Measurements from ENCODE around the gene TENT4B.
A peak's percentile ranks its signal among the peaks of the same experiment; 100 is the strongest.

The TENT4B gene

DNA sequence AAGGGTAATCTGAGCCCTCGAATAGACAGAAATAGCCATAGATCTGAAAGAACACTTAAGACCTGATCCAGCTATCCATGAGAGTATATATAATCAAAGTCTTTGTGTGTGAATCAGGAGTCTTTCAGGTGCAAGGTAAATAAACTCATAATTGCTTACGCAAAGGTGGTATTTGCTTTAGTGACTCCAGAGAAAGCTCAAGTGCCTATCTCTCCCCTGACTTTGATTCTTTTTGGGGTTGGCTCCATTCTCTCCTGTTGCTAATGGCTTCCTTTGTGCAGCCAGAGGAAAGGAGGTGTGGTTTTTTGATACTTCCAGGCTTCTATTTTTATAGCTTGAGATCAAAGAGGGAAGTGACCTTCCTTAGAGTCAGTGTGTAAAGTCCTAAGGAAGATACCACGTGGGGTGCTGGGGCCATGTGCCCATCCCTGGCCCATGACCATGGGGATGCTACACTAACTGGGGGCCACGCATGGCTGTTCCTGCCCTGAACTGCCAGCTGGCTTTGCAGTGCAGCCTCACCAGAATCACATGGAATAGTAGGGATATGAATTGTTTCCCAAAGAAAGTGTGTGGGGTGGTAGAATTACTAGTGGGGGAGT is 45.8 kb downstream of the TENT4B start:
- DNase-seq, result no peak

- no peak for DNase-seq
Measured at GRCh38 chr16:50201787-50202186, 48.7 kb downstream of the TENT4B start.

GRCh38 chr16:50202926-50203624 is 50.0 kb downstream of the TENT4B start:
- DNase-seq, result peak; percentile 97

GRCh38 chr16:50203681-50204080 is 50.6 kb downstream of the TENT4B start:
- DNase-seq, result no peak

- no peak for DNase-seq
Measured at GRCh38 chr16:50204453-50205108, 51.5 kb downstream of the TENT4B start.

DNA sequence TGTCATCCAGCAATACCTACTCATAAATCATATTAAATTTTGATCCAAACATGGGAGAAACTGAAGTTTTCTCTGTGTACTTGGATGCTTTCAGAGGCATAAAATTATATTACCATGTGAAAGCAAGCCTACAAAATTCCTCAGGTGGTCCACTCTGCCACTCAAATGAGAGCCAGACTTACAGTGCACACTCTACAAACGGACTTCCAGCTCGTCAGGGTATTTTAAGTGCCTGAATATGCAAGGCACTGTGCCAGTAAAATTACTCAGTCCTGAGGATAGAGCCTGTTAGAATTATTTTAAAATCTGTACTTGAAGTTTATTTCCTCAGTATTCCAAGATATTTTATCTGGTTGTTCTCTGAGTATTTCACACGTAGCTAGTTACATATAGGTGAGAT is 54.5 kb downstream of the TENT4B start:
- peak; percentile 68 for DNase-seq

DNA sequence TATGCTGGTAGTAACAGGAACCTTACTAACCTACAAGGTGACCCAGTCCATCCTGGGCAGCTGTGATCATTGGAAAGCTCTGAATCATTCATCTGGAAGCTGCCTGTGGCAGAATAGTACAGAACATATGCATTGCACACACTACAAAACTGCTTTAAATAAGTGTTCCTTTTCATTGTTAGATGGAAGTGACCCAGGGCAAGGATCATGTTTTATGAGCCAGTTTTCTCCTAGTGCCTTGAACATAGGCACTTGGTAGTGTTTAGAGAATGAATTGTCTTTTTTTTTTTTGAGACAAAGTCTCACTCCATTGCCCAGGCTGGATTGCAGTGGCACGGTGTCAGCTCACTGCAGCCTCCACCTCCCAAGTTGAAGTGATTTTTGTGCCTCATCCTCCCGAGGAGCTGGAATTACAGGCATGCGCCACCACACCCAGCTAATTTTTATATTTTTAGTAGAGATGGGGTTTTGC is 55.4 kb downstream of the TENT4B start:
- DNase-seq, result peak; percentile 44

DNA sequence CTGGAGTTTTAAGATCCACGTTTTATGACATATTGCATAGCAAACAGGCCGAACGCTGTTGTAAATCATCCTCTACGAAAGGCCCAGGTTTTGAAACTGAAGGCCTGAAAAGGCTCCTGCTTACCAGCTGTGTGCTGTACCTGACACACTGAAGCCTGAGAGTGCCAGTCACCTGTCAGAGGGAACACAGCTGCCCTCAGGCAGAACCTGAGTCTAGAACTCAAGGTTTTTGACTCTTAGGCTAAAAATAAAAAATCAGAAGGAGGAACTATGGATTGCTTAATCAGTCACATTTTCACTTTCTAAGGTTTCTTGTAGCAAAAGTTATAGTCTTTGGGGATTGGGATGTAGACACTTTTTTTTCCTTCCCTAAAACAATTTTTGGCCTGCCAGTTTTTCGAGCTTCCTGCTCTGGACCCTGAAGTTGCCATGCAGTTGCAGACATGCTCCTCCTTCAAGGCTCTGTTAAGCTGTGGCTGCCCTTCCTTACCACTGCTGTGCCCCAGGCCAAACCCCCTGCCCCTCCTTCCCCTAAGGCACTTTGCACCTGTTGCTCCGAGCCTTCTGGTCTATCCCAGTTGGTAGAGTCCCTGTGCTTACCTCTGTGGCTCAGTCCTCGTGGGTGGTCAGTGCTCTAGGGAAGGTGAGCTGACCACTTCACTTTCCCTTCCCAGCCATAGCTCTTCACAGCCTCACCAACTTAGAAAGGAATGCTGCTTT is 56.6 kb downstream of the TENT4B start:
- DNase-seq, result no peak

DNA sequence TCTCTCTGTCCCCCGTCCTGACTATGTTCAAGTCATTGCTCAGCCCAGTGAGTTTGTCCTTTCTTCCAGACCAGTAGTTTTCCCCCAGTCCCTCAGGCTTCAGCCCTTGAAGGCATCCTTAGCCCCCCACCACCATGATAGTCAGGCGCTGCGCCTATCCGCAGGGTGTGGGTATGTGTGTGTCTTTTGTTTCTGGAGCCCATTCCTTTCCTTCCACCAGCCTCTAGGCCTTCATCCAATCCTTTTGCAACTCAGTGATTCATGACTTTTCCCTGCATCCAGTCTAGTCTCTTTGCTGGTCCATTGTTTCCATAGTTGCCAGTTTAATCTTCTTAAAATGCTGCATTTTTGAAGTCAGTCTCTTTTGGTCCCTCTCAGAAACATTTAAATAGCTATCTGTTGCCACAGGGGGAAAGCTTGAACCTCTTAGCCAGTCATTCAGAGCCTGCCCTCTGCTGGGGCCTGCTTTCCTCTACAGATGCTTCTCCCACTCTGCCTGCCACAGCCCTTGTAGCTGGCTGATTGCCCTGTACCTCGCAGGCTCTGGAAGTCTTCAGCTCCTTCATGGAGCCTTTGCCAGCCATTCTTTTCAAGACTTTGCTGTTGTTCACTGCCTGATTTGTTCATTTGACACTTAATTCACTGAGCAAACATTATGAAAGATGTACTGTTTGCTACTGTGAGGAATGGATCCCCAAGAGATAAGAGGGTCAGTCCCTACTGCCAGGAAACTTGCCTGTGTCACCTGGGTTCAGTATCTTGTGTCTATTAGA is 57.3 kb downstream of the TENT4B start:
- DNase-seq, result peak; percentile 86

DNA sequence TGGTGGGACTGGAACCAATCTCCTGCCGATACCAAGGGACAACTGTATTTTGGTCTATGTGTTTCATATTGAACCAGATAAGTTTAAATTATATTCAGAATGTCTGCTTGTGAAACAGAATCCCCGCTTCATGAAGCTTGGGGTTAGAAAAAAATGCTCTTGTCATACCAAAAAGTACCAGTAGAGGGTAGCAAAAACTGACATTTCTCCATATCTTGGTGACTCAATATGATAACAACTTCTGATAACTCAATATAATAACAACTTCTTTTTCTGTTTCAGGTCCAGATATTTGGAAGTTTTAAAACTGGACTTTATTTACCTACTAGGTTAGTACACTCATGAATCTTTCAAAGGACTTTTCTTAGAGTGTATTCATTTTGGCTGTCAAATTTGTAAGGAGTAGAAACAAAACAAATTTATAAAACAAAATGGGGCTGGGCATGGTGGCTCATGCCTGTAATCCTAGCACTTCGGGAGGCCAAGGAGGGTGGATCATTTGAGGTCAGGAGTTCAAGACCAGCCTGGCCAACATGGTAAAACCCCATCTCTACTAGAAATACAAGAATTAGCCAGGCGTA is 60.9 kb downstream of the TENT4B start:
- peak; percentile 53 for DNase-seq

DNA sequence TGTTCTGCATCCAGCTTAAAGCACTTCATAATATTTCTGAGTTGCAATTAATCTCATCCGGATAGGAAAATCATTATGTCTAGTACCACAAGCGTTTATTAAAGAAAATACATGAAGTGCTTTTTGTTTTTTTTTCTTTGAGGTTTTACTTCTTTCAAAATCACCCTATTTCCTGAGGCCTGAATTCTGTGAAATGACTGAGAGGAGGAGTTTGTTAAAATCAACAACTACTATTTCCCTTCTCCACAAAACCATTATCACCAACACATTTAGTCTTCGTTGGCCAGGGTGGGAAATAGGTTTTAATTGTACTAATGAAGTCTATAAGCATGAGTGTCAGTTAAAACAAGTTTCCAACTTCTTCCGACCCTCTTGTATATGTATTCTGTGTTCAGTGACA is 62.6 kb downstream of the TENT4B start:
- DNase-seq, result no peak

DNA sequence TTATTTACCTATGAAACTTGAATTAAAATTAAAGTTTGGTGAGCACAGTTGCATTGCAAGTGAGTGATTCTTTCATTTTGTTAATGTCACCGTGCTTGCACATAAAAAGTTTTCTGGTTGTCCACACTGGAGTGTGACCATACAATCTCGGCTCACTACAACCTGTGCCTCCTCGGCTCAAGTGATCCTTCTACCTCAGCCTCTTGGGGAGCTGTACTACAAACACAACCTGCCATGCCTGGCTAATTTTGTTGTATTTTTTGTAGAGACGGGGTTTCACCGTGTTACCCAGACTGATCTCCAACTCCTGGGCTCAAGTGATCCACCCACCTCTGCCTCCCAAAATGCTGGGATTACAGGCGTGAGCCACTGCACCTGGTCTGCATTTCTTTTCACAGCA is 63.1 kb downstream of the TENT4B start:
- DNase-seq, result no peak

- DNase-seq, result no peak
Measured at GRCh38 chr16:50219402-50219975, 66.4 kb downstream of the TENT4B start.

DNA sequence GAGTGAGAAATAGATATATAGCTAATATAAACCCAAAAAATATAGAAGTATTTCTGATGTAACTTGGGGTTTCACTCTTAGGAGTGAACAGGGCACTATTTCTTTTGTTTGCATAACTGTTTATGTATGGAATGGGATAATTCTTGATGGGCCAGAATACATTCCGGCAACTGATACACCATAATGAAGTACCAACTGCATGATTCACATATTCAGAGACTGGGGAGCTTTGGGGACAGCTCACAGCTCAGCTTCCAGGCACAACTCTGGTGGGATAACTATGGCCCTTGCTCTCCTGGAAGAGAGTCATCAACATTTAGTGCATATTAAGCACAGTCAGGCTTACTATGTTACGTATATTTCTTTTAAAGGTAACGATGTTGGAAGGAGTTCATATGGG is 71.2 kb downstream of the TENT4B start:
- peak; percentile 31 for DNase-seq

GRCh38 chr16:50227120-50227519 is 74.0 kb downstream of the TENT4B start:
- no peak for DNase-seq

DNA sequence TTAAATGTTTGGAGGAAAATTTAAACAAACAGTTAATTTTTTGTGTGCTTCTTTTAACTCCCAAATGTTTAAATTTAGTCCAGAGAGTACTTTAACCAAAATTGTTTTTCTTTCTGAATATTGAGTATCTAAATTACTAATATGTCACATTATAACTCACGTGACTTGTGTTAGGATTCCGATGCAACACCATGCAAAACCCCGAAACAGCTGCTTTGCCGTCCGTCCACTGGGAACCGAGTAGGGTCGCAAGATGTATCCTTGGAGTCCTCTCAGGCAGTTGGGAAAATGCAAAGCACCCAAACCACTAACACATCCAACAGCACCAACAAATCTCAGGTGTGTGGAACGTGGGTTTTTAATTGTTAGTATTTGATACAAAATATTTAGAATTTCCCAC is 74.6 kb downstream of the TENT4B start:
- DNase-seq, result no peak

DNA sequence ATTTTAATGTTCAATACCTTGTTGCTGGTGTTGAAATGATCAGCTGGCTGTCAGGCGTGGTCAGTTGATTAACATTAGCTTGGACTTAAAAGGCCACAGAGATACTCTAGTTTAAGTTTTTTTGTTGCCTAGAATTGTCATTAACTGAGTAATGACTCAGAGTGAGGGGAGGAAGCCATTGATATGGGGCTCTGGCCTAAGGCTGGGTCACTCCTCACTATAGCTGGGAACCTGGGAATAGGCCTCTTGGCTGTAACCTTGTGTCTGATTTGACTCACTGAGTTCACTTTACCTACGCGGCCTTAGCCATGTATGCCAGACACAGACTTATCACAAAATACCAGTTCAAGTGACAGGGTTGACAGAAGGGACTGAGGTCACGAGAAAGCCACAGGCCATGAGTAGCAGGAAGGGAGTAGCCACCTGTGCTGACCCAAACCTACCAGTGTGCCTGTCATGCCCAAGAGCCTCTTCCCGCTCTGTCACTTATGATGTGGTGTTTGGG is 75.3 kb downstream of the TENT4B start:
- no peak for DNase-seq

DNA sequence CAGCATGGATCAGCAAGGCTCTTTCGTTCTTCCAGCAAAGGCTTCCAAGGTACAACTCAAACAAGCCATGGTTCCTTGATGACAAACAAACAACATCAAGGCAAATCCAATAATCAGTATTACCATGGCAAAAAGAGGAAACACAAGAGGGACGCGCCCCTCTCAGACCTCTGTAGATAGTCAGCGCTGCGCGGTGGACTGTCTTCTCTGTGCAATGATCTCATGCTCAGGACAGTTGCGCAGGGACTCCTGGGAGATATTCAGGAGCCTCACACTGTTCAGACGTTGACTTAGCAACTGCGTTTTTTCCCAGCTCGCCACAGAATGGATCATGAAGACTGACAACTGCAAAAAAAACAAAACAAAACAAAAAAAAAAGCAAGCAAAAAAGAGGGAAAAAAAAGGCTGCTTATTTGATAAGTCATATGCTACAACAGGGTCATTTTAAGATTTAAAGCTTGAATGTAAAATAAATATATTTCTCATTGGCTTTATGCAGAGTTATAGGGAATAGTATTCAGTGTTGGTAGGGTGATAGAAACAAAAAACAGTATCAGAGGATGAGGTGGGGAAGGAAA is 76.1 kb downstream of the TENT4B start:
- no peak for DNase-seq

DNA sequence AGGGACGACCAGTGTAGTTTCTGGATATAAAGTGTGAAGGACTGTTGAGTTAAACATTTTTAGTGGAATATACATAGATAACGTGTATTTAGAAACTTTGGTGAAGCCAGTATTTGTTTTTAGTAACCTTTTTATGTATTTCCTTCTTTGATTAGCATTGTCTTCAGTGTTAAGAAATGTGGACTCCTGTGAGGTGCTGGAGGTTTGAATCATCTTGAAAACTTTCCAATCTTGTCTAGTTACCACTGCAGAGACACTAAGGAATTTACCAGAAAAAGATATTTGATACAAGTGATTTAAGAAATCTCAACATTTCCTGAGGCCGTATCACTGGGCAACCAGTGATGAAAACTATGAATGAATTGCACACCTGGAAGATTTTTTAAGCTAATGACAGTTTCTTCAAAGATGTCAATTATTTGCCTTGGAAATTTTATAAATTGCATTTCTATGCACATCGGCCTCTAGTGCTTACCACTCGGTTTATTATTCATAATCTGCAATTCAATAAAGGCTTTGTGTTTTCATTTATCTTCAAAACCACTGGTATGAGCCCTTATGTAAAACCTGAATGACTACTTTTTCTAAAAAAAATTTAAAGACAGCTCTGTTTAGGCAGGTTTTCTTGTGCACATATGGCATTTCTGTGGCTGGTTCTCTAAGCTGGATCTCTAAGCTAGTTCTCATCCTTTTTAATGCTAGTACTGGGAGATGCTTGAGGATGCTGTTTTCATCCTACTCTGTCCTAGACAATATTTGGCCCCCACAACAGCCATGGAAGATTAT is 81.9 kb downstream of the TENT4B start:
- DNase-seq, result peak; percentile 61

DNA sequence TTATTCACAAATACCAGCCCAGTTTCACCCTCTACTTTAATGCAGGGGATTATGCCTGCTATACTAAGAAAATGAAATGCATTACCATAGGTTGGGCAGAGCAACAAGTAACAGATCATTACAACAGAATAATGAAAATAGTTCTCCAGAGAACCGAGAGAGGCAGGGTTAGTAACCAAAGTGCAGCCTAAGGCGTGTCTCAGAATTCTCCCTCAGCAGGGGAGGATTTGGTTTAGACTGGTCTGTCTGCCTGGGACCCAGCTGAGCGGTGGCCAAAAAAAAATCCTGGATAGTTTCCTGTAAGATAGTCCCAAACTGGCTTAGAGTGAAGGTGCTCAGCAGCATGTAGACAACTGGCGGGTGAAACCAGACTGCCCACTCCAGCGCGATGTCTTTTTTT is 82.5 kb downstream of the TENT4B start:
- DNase-seq, result no peak

GRCh38 chr16:50238314-50238713 is 85.2 kb downstream of the TENT4B start:
- DNase-seq, result no peak

Data from fibroblast of skin of right quadriceps (primary cell).